GM19099 (cell line): ENCODE measurements around the gene WDR48.

Experiments used
- POLR2A ChIP-seq: IDR thresholded peaks from 3 replicates; pipeline ENCODE4 v1.6.1; 2011; ENCODE audit warnings: low read depth; ENCODE audit not compliant: insufficient read length; ENCODE audit errors: extremely low read depth

The WDR48 gene

GRCh38 chr3:39094851-39095677 is 43.2 kb downstream of the WDR48 start:
- no peak for TF ChIP-seq POLR2A

GRCh38 chr3:39095778-39096177 is 44.0 kb downstream of the WDR48 start:
- TF ChIP-seq POLR2A = no peak

GRCh38 chr3:39096775-39097174 is 45.0 kb downstream of the WDR48 start:
- TF ChIP-seq POLR2A = no peak

GRCh38 chr3:39097716-39098472 is 46.1 kb downstream of the WDR48 start:
- TF ChIP-seq POLR2A = no peak

- no peak for TF ChIP-seq POLR2A
These were observed 46.7 kb downstream of the WDR48 start for GRCh38 chr3:39098473-39099000.

- TF ChIP-seq POLR2A = no peak
These were observed 47.4 kb downstream of the WDR48 start for GRCh38 chr3:39099242-39099641.

- TF ChIP-seq POLR2A = no peak
These were observed 48.1 kb downstream of the WDR48 start for GRCh38 chr3:39099738-39100499.

GRCh38 chr3:39100500-39100886 is 48.7 kb downstream of the WDR48 start:
- no peak for TF ChIP-seq POLR2A

GRCh38 chr3:39101022-39101689 is 49.3 kb downstream of the WDR48 start:
- TF ChIP-seq POLR2A = no peak

- no peak for TF ChIP-seq POLR2A
These were observed 50.9 kb downstream of the WDR48 start for GRCh38 chr3:39102504-39103323.

GRCh38 chr3:39103324-39103693 is 51.5 kb downstream of the WDR48 start:
- no peak for TF ChIP-seq POLR2A

- TF ChIP-seq POLR2A = no peak
These were observed 52.2 kb downstream of the WDR48 start for GRCh38 chr3:39103791-39104552.
